Measurements from ENCODE around the gene CDC73.

Gene CDC73

GRCh38 chr1:193121616-193122593, at the start of gene CDC73:
CDC73 (plus strand) TSS chr1:193122031; CDS start chr1:193122201, 170 bp downstream.
- DNase-seq: peak; percentile 98
- TF ChIP-seq CTCF (IDR thresholded peaks at IDR 0.05; ENCODE audit: low read depth, low read length): peak; percentile 94
- no peaks in the 10 kb centered on the region for H3K27me3 ChIP-seq (ENCODE audit: insufficient read depth, low read depth, severe bottlenecking)
- no peaks in the 10 kb centered on the region for H3K9me3 ChIP-seq (ENCODE audit: severe bottlenecking)
- peak within 1 kb of the TSS; percentile 87 for H3K27ac ChIP-seq
- peak within 1 kb of the TSS; percentile 83 for H3K4me3 ChIP-seq (ENCODE audit: low read depth, low read length)
- peaks cover 15% of the 10 kb centered on the region for H3K36me3 ChIP-seq

- no peak overlapping the region for H3K27ac ChIP-seq
- no peaks in the 10 kb centered on the region for H3K27me3 ChIP-seq (ENCODE audit: insufficient read depth, low read depth, severe bottlenecking)
- H3K4me3 ChIP-seq (ENCODE audit: low read depth, low read length): no peak overlapping the region
- DNase-seq: no peak
- TF ChIP-seq CTCF (IDR thresholded peaks at IDR 0.05; ENCODE audit: low read depth, low read length): no peak
- H3K9me3 ChIP-seq (ENCODE audit: severe bottlenecking): no peaks in the 10 kb centered on the region
- peaks cover 65% of the 10 kb centered on the region for H3K36me3 ChIP-seq
Observed at GRCh38 chr1:193077991-193078390, 43.8 kb upstream of the CDC73 start.

GRCh38 chr1:193079187-193079586, 42.6 kb upstream of the CDC73 start:
- no peak overlapping the region for H3K4me3 ChIP-seq (ENCODE audit: low read depth, low read length)
- no peak for DNase-seq
- no peaks in the 10 kb centered on the region for H3K9me3 ChIP-seq (ENCODE audit: severe bottlenecking)

GRCh38 chr1:193083365-193084088, 38.3 kb upstream of the CDC73 start:
- peaks cover 54% of the 10 kb centered on the region for H3K36me3 ChIP-seq
- H3K4me3 ChIP-seq (ENCODE audit: low read depth, low read length): no peak overlapping the region
- no peak for DNase-seq
- no peaks in the 10 kb centered on the region for H3K9me3 ChIP-seq (ENCODE audit: severe bottlenecking)
- no peak overlapping the region for H3K27ac ChIP-seq
- no peak for TF ChIP-seq CTCF (IDR thresholded peaks at IDR 0.05; ENCODE audit: low read depth, low read length)
- H3K27me3 ChIP-seq (ENCODE audit: insufficient read depth, low read depth, severe bottlenecking): no peaks in the 10 kb centered on the region

More at GRCh38 chr1:193079187-193079586, 42.6 kb upstream of the CDC73 start:
- Histone ChIP-seq H3K36me3 (peaks cover 71% of the 10 kb centered on the region), H3K27me3 (ENCODE audit: insufficient read depth, low read depth, severe bottlenecking) (no peaks in the 10 kb centered on the region), H3K27ac (no peak overlapping the region)
- no peak for TF ChIP-seq CTCF (IDR thresholded peaks at IDR 0.05; ENCODE audit: low read depth, low read length)

GRCh38 chr1:193085263-193085662, 36.6 kb upstream of the CDC73 start:
- Histone ChIP-seq H3K4me3 (ENCODE audit: low read depth, low read length) (no peak overlapping the region), H3K27ac (no peak overlapping the region), H3K27me3 (ENCODE audit: insufficient read depth, low read depth, severe bottlenecking) (no peaks in the 10 kb centered on the region), H3K36me3 (peaks cover 49% of the 10 kb centered on the region), H3K9me3 (ENCODE audit: severe bottlenecking) (no peaks in the 10 kb centered on the region)
- no peak for DNase-seq
- TF ChIP-seq CTCF (IDR thresholded peaks at IDR 0.05; ENCODE audit: low read depth, low read length): no peak

All from WERI-Rb-1 (cell line).